ENCODE data around the gene CD300LF. TPM values are rescaled to one million over a fixed set of nuclear protein-coding genes. Genes with fewer than 3 reads are reported as not detected.

The CD300LF gene
- total and polyA plus RNA-seq, 2 experiments from 2014 or later: not detected

DNA sequence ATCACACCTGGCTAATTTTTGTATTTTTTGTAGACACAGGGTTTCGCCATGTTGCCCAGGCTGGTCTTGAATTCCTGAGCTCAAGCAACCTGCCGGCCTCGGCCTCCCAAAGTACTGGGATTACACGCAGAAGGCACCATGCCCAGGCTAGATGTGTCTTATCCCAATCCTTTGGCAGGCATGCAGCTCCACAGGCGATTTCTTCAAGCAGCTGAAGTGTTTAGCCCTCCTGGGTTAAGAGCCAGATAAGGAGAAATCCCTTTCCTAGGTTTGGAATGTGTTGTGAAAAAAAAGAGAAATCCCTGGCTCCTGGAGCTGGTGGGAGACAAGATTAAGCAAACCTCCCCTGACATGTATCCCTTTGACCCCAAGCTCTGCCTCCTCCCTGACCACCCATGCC is 33.7 kb upstream of the CD300LF start (continued):
- TF ChIP-seq, protein P1, sequence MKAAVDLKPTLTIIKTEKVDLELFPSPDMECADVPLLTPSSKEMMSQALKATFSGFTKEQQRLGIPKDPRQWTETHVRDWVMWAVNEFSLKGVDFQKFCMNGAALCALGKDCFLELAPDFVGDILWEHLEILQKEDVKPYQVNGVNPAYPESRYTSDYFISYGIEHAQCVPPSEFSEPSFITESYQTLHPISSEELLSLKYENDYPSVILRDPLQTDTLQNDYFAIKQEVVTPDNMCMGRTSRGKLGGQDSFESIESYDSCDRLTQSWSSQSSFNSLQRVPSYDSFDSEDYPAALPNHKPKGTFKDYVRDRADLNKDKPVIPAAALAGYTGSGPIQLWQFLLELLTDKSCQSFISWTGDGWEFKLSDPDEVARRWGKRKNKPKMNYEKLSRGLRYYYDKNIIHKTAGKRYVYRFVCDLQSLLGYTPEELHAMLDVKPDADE (IDR thresholded peaks at IDR 0.05): no peak
- TF ChIP-seq NANOG (IDR thresholded peaks at IDR 0.05; ENCODE audit: borderline replicate concordance): no peak
- no peak for TF ChIP-seq STAT1 (IDR thresholded peaks at IDR 0.05; ENCODE audit: unreplicated experiment)

DNA sequence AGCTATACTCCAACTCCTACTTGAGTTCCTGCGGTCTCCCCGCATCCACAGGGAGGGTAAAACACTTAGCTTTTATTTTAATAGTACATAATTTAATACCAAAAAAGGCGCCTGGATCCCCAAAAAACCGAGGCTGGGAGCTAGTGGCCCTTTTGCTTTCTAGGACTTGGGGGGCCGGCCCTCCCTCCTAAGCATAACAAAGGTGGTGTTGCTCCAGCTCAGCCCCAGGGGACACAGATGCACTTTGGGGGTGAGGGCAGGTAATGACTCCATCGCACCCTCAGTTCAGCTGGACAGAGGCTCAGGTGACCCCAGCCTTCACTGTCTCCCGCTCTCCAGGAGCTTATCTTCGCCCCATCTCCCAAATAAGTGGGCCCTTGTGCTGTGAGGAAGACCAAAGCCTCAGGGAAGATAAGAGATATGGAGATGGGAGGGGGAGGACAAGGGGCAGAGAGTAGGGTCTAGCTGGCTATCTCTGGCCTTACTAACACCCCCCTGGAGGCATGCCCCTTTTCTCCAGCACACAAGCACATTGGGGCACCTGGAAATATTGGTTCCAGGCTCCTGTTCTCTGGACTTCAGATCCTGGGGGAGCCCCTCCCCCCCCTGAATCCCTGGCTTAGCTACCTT is 32.9 kb upstream of the CD300LF start:
- ATAC-seq (no peak), DNase-seq (ENCODE audit: low spot score) (no peak)
- Histone ChIP-seq H3K27ac (ENCODE audit: low read depth) (peak overlapping the region; percentile 72; the same call in 1 of the 2 replicates), H3F3A (replicated peaks; ENCODE audit: low read depth) (peaks cover 6% of the 10 kb centered on the region; the same call in 1 of the 2 replicates), H3K4me2 (peak overlapping the region; percentile 88), H3K9me2 (ENCODE audit: insufficient read depth) (no peaks in the 10 kb centered on the region), H2AFZ (peak overlapping the region; percentile 97; the same call in 1 of the 2 replicates), H3K36me3 (ENCODE audit: insufficient read depth) (no peaks in the 10 kb centered on the region), H3K4me1 (ENCODE audit: insufficient read depth) (peaks cover 49% of the 10 kb centered on the region), H3K4me3 (peak overlapping the region; percentile 54), H3K27me3 (ENCODE audit: insufficient read depth) (no peaks in the 10 kb centered on the region), H3K79me2 (replicated peaks; ENCODE audit: insufficient read depth) (peaks cover 17% of the 10 kb centered on the region), H4K20me1 (replicated peaks; ENCODE audit: insufficient read depth) (peaks cover 12% of the 10 kb centered on the region; the same call in 1 of the 2 replicates)
- Mint-ChIP-seq H3K27ac (no peak overlapping the region), H3K4me3 (0 out of 3 replicates have a peak overlapping the region, but pooled peaks have one; percentile 26), H3K9me3 (no peaks in the 10 kb centered on the region), H3K36me3 (ENCODE audit: low read depth) (no peaks in the 10 kb centered on the region; the same call in 2 of the 3 replicates), H3K27me3 (ENCODE audit: insufficient read depth, low read depth, poor library complexity) (peaks cover 25% of the 10 kb centered on the region), H3K4me1 (peaks cover 50% of the 10 kb centered on the region)
- TF ChIP-seq, protein P2, sequence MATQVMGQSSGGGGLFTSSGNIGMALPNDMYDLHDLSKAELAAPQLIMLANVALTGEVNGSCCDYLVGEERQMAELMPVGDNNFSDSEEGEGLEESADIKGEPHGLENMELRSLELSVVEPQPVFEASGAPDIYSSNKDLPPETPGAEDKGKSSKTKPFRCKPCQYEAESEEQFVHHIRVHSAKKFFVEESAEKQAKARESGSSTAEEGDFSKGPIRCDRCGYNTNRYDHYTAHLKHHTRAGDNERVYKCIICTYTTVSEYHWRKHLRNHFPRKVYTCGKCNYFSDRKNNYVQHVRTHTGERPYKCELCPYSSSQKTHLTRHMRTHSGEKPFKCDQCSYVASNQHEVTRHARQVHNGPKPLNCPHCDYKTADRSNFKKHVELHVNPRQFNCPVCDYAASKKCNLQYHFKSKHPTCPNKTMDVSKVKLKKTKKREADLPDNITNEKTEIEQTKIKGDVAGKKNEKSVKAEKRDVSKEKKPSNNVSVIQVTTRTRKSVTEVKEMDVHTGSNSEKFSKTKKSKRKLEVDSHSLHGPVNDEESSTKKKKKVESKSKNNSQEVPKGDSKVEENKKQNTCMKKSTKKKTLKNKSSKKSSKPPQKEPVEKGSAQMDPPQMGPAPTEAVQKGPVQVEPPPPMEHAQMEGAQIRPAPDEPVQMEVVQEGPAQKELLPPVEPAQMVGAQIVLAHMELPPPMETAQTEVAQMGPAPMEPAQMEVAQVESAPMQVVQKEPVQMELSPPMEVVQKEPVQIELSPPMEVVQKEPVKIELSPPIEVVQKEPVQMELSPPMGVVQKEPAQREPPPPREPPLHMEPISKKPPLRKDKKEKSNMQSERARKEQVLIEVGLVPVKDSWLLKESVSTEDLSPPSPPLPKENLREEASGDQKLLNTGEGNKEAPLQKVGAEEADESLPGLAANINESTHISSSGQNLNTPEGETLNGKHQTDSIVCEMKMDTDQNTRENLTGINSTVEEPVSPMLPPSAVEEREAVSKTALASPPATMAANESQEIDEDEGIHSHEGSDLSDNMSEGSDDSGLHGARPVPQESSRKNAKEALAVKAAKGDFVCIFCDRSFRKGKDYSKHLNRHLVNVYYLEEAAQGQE (IDR thresholded peaks at IDR 0.05; ENCODE audit: unreplicated experiment): no peak
- TF ChIP-seq STAT1 (IDR thresholded peaks at IDR 0.05; ENCODE audit: unreplicated experiment): no peak
- TF ChIP-seq, protein P1 (IDR thresholded peaks at IDR 0.05): no peak
- TF ChIP-seq POLR2AphosphoS5 (IDR thresholded peaks at IDR 0.05; ENCODE audit: low read depth): peak; percentile 38; the same call in 1 of the 2 replicates
- no peak for TF ChIP-seq EZH2phosphoT487 (IDR thresholded peaks at IDR 0.05; ENCODE audit: unreplicated experiment)
- TF ChIP-seq ZNF331 (CRISPR knock-in tag; IDR thresholded peaks at IDR 0.05; ENCODE audit: low read depth): no peak
- TF ChIP-seq, protein P3, sequence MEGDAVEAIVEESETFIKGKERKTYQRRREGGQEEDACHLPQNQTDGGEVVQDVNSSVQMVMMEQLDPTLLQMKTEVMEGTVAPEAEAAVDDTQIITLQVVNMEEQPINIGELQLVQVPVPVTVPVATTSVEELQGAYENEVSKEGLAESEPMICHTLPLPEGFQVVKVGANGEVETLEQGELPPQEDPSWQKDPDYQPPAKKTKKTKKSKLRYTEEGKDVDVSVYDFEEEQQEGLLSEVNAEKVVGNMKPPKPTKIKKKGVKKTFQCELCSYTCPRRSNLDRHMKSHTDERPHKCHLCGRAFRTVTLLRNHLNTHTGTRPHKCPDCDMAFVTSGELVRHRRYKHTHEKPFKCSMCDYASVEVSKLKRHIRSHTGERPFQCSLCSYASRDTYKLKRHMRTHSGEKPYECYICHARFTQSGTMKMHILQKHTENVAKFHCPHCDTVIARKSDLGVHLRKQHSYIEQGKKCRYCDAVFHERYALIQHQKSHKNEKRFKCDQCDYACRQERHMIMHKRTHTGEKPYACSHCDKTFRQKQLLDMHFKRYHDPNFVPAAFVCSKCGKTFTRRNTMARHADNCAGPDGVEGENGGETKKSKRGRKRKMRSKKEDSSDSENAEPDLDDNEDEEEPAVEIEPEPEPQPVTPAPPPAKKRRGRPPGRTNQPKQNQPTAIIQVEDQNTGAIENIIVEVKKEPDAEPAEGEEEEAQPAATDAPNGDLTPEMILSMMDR (conservative IDR thresholded peaks at IDR 0.05; ENCODE audit: low read depth in 2 of 2): no peak
- TF ChIP-seq EZH2 (IDR thresholded peaks at IDR 0.05; ENCODE audit: low read depth, unreplicated experiment): no peak

Measured in GM23338 (cell line).